IPS-18a (cell line): ENCODE measurements around the gene ARFGEF3.
A peak's percentile ranks its signal among the peaks of the same experiment; 100 is the strongest.

Experiments
- H3K27ac ChIP-seq: one replicate; pipeline ENCODE4 v1.5.1; 2013; ENCODE audit warnings: low read length
- H3K27me3 ChIP-seq: one replicate; pipeline ENCODE4 v1.6.1; 2013; ENCODE audit warnings: mild to moderate bottlenecking, low read length; ENCODE audit not compliant: control insufficient read depth, insufficient read depth
- H3K36me3 ChIP-seq: one replicate; pipeline ENCODE4 v1.6.1; 2013; ENCODE audit warnings: low read depth, low read length; ENCODE audit not compliant: control insufficient read depth
- H3K4me1 ChIP-seq: one replicate; pipeline ENCODE4 v1.6.1; 2013; ENCODE audit warnings: low read depth, low read length; ENCODE audit not compliant: control insufficient read depth
- H3K4me3 ChIP-seq: one replicate; pipeline ENCODE4 v1.5.1; 2013; ENCODE audit warnings: low read length
- H3K9ac ChIP-seq: one replicate; pipeline ENCODE4 v1.6.1; 2013; ENCODE audit warnings: mild to moderate bottlenecking, low read length, moderate library complexity
- H3K9me3 ChIP-seq: one replicate; pipeline ENCODE4 v1.6.1; 2013; ENCODE audit warnings: low read depth, low read length; ENCODE audit not compliant: control insufficient read depth

ARFGEF3 gene

GRCh38 chr6:138175596-138175995, 13.9 kb downstream of the ARFGEF3 start:
- no peak overlapping the region for H3K27ac ChIP-seq
- no peaks in the 10 kb centered on the region for H3K27me3 ChIP-seq
- H3K4me3 ChIP-seq, result no peak overlapping the region
- H3K9me3 ChIP-seq, result peaks cover 9% of the 10 kb centered on the region
- H3K4me1 ChIP-seq, result no peaks in the 10 kb centered on the region
- H3K36me3 ChIP-seq, result no peaks in the 10 kb centered on the region
- H3K9ac ChIP-seq, result no peak overlapping the region

- Histone ChIP-seq H3K36me3 (no peaks in the 10 kb centered on the region), H3K27me3 (no peaks in the 10 kb centered on the region), H3K4me3 (no peak overlapping the region), H3K27ac (no peak overlapping the region), H3K9ac (no peak overlapping the region), H3K4me1 (peaks cover 2% of the 10 kb centered on the region), H3K9me3 (peaks cover 9% of the 10 kb centered on the region)
Measured at GRCh38 chr6:138176652-138177232, 15.0 kb downstream of the ARFGEF3 start.

GRCh38 chr6:138182939-138183789, 21.4 kb downstream of the ARFGEF3 start:
- Histone ChIP-seq H3K9ac (peak overlapping the region; percentile 14), H3K4me3 (no peak overlapping the region), H3K27ac (peak overlapping the region; percentile 49)

GRCh38 chr6:138183790-138184134, 22.0 kb downstream of the ARFGEF3 start:
- Histone ChIP-seq H3K4me1 (peaks cover 32% of the 10 kb centered on the region), H3K9ac (no peak overlapping the region), H3K9me3 (no peaks in the 10 kb centered on the region), H3K27ac (no peak overlapping the region), H3K27me3 (no peaks in the 10 kb centered on the region), H3K4me3 (no peak overlapping the region), H3K36me3 (no peaks in the 10 kb centered on the region)

More at GRCh38 chr6:138182939-138183789, 21.4 kb downstream of the ARFGEF3 start:
- H3K27me3 ChIP-seq, result no peaks in the 10 kb centered on the region
- peaks cover 28% of the 10 kb centered on the region for H3K4me1 ChIP-seq
- H3K36me3 ChIP-seq, result no peaks in the 10 kb centered on the region
- H3K9me3 ChIP-seq, result no peaks in the 10 kb centered on the region

GRCh38 chr6:138184230-138184629, 22.5 kb downstream of the ARFGEF3 start:
- Histone ChIP-seq H3K27me3 (no peaks in the 10 kb centered on the region), H3K9me3 (no peaks in the 10 kb centered on the region), H3K36me3 (no peaks in the 10 kb centered on the region), H3K4me3 (no peak overlapping the region), H3K4me1 (peaks cover 33% of the 10 kb centered on the region), H3K9ac (no peak overlapping the region), H3K27ac (no peak overlapping the region)

- no peaks in the 10 kb centered on the region for H3K36me3 ChIP-seq
- no peaks in the 10 kb centered on the region for H3K27me3 ChIP-seq
- no peak overlapping the region for H3K27ac ChIP-seq
- H3K9me3 ChIP-seq, result no peaks in the 10 kb centered on the region
- no peak overlapping the region for H3K9ac ChIP-seq
- no peak overlapping the region for H3K4me3 ChIP-seq
- peaks cover 27% of the 10 kb centered on the region for H3K4me1 ChIP-seq
Measured at GRCh38 chr6:138187156-138187555, 25.4 kb downstream of the ARFGEF3 start.

- H3K4me1 ChIP-seq, result peaks cover 23% of the 10 kb centered on the region
- no peak overlapping the region for H3K9ac ChIP-seq
- H3K9me3 ChIP-seq, result no peaks in the 10 kb centered on the region
- no peak overlapping the region for H3K4me3 ChIP-seq
- H3K27me3 ChIP-seq, result no peaks in the 10 kb centered on the region
- no peaks in the 10 kb centered on the region for H3K36me3 ChIP-seq
- no peak overlapping the region for H3K27ac ChIP-seq
Measured at GRCh38 chr6:138188278-138188941, 26.7 kb downstream of the ARFGEF3 start.

GRCh38 chr6:138194287-138194686, 32.5 kb downstream of the ARFGEF3 start:
- H3K27me3 ChIP-seq, result no peaks in the 10 kb centered on the region
- H3K9me3 ChIP-seq, result no peaks in the 10 kb centered on the region
- H3K4me3 ChIP-seq, result no peak overlapping the region
- no peaks in the 10 kb centered on the region for H3K36me3 ChIP-seq
- peaks cover 23% of the 10 kb centered on the region for H3K4me1 ChIP-seq
- H3K27ac ChIP-seq, result no peak overlapping the region
- no peak overlapping the region for H3K9ac ChIP-seq

- Histone ChIP-seq H3K4me1 (peaks cover 23% of the 10 kb centered on the region), H3K27ac (no peak overlapping the region), H3K36me3 (no peaks in the 10 kb centered on the region), H3K9me3 (no peaks in the 10 kb centered on the region), H3K9ac (no peak overlapping the region), H3K27me3 (no peaks in the 10 kb centered on the region), H3K4me3 (no peak overlapping the region)
Measured at GRCh38 chr6:138196122-138196738, 34.5 kb downstream of the ARFGEF3 start.

- no peaks in the 10 kb centered on the region for H3K9me3 ChIP-seq
- no peak overlapping the region for H3K27ac ChIP-seq
- no peaks in the 10 kb centered on the region for H3K36me3 ChIP-seq
- peaks cover 23% of the 10 kb centered on the region for H3K4me1 ChIP-seq
- H3K9ac ChIP-seq, result no peak overlapping the region
- H3K27me3 ChIP-seq, result no peaks in the 10 kb centered on the region
- H3K4me3 ChIP-seq, result no peak overlapping the region
Measured at GRCh38 chr6:138197570-138197969, 35.8 kb downstream of the ARFGEF3 start.

- Histone ChIP-seq H3K4me1 (peaks cover 15% of the 10 kb centered on the region), H3K4me3 (peak overlapping the region; percentile 4), H3K27me3 (no peaks in the 10 kb centered on the region), H3K36me3 (no peaks in the 10 kb centered on the region), H3K27ac (no peak overlapping the region), H3K9ac (no peak overlapping the region), H3K9me3 (no peaks in the 10 kb centered on the region)
Measured at GRCh38 chr6:138198430-138199091, 36.8 kb downstream of the ARFGEF3 start.
